ENCODE results near the gene CDH8.

GRCh38 chr16:61721544-61721943, 314.7 kb downstream of the CDH8 start:
- TF ChIP-seq TAF1 (IDR thresholded peaks at IDR 0.05; ENCODE audit: low read depth) (no peak), FOXM1 (IDR thresholded peaks at IDR 0.05; ENCODE audit: borderline replicate concordance, low read depth) (no peak), EP300 (IDR thresholded peaks at IDR 0.05; ENCODE audit: borderline replicate concordance) (no peak), YY1 (IDR thresholded peaks at IDR 0.05; ENCODE audit: low read depth) (no peak), ZBTB7A (IDR thresholded peaks at IDR 0.05; ENCODE audit: low read depth) (no peak), TEAD4 (IDR thresholded peaks at IDR 0.05) (no peak), RAD21 (IDR thresholded peaks at IDR 0.05; ENCODE audit: low read depth) (no peak), CEBPB (IDR thresholded peaks at IDR 0.05) (no peak)
- TF ChIP-seq, protein P1, sequence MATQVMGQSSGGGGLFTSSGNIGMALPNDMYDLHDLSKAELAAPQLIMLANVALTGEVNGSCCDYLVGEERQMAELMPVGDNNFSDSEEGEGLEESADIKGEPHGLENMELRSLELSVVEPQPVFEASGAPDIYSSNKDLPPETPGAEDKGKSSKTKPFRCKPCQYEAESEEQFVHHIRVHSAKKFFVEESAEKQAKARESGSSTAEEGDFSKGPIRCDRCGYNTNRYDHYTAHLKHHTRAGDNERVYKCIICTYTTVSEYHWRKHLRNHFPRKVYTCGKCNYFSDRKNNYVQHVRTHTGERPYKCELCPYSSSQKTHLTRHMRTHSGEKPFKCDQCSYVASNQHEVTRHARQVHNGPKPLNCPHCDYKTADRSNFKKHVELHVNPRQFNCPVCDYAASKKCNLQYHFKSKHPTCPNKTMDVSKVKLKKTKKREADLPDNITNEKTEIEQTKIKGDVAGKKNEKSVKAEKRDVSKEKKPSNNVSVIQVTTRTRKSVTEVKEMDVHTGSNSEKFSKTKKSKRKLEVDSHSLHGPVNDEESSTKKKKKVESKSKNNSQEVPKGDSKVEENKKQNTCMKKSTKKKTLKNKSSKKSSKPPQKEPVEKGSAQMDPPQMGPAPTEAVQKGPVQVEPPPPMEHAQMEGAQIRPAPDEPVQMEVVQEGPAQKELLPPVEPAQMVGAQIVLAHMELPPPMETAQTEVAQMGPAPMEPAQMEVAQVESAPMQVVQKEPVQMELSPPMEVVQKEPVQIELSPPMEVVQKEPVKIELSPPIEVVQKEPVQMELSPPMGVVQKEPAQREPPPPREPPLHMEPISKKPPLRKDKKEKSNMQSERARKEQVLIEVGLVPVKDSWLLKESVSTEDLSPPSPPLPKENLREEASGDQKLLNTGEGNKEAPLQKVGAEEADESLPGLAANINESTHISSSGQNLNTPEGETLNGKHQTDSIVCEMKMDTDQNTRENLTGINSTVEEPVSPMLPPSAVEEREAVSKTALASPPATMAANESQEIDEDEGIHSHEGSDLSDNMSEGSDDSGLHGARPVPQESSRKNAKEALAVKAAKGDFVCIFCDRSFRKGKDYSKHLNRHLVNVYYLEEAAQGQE (IDR thresholded peaks at IDR 0.05; ENCODE audit: low read depth) = no peak
- TF ChIP-seq, protein P2, sequence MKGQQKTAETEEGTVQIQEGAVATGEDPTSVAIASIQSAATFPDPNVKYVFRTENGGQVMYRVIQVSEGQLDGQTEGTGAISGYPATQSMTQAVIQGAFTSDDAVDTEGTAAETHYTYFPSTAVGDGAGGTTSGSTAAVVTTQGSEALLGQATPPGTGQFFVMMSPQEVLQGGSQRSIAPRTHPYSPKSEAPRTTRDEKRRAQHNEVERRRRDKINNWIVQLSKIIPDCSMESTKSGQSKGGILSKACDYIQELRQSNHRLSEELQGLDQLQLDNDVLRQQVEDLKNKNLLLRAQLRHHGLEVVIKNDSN (IDR thresholded peaks at IDR 0.05) = no peak

Measured in Ishikawa (cell line).